ENCODE data around the gene JAK2. TPM values are rescaled to one million over a fixed set of nuclear protein-coding genes. Genes with fewer than 3 reads are reported as not detected.
"Not testable (repeated sequence)": the region's sequence is repeated elsewhere in the genome, so short reads cannot be mapped to it uniquely, and the experiment has no call there.

JAK2 gene
- total RNA-seq, 1 donor from 2014 or later, result 7.1 TPM

DNA sequence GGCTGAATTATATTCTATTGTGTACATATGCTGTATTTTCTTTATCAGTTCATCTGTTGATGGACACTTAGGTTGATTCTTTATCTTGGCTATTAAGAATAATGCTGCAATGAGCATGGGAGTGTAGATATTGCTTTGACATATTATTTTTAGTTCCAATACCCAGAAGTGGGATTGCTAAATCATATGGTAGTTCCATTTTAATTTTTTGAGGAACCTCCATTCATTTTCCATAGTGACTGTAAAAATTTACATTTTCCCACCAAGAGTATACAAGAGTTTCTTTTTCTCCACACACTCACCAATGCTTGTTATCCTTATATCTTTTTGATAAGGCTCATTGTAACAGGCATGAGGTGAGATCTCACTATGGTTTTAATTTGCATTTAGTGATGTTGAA is 19.4 kb downstream of the JAK2 start:
- TF ChIP-seq, protein P1, sequence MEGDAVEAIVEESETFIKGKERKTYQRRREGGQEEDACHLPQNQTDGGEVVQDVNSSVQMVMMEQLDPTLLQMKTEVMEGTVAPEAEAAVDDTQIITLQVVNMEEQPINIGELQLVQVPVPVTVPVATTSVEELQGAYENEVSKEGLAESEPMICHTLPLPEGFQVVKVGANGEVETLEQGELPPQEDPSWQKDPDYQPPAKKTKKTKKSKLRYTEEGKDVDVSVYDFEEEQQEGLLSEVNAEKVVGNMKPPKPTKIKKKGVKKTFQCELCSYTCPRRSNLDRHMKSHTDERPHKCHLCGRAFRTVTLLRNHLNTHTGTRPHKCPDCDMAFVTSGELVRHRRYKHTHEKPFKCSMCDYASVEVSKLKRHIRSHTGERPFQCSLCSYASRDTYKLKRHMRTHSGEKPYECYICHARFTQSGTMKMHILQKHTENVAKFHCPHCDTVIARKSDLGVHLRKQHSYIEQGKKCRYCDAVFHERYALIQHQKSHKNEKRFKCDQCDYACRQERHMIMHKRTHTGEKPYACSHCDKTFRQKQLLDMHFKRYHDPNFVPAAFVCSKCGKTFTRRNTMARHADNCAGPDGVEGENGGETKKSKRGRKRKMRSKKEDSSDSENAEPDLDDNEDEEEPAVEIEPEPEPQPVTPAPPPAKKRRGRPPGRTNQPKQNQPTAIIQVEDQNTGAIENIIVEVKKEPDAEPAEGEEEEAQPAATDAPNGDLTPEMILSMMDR (conservative IDR thresholded peaks at IDR 0.05; ENCODE audit: low read depth, low read length), result no peak
- H3K4me3 ChIP-seq (ENCODE audit: low read depth, low read length), result no peak overlapping the region
- no peak for DNase-seq (ENCODE audit: low read depth)

DNA sequence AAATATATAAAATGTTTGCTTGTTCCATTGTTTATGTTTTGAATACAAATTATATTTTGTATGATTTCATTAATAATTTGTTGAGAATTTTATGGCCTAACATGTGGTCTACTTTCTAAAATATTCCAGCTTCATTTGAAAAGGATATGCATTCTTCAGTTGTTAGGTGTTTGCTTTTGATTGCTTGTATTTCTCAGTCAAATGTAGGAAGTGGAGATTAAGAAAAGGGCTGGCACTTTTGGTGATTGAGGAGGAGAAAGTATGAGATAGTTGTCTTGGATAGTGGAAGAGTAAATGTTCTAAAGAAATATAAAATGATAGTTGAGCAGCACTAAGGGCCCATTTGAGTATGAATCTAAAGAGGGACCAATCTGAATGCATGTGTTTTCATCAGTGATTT is 23.1 kb downstream of the JAK2 start:
- DNase-seq (ENCODE audit: low read depth), result no peak
- H3K4me3 ChIP-seq (ENCODE audit: low read depth, low read length), result no peak overlapping the region
- TF ChIP-seq, protein P1 (conservative IDR thresholded peaks at IDR 0.05; ENCODE audit: low read depth, low read length), result no peak

DNA sequence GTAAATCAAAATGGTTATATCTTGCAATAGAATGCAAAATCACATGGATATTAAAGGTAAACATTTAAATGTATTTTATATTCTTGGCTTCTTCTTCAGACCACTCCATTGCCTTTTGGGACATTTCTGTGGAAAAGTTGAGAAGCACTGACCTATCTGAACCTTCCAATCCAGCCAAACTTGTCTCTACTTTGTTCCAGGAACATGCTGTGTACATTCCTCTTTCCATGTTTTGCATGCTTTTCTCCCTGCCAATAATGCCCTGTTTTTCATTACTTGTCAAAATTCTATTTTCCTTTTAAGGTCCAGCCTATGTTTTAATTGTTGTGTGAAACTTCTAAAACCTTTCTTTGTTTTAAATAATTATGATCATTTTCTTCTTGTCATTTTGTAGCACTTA is 28.3 kb downstream of the JAK2 start:
- no peak overlapping the region for H3K4me3 ChIP-seq (ENCODE audit: low read depth, low read length)
- TF ChIP-seq, protein P1 (conservative IDR thresholded peaks at IDR 0.05; ENCODE audit: low read depth, low read length), result no peak
- no peak for DNase-seq (ENCODE audit: low read depth)

DNA sequence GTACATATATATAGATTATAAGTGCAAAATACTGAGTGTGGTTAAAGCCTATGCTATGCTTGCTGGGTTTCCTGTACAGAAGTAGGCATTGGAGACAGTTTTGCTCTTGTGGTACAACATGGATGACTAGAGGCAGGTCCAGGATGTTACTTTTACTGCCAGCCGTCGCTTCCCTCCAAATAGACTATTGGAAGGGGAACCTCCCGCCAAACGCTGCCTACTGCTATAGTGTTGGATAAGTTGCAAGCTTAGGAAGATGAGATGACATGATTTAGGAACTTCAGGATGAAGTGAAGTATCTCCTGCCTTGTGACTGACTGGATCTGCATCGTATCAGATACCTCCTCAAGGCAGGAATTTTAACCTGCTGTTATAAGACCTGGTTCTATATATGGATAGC is 30.9 kb downstream of the JAK2 start:
- H3K4me3 ChIP-seq (ENCODE audit: low read depth, low read length), result no peak overlapping the region
- TF ChIP-seq, protein P1 (conservative IDR thresholded peaks at IDR 0.05; ENCODE audit: low read depth, low read length), result no peak
- no peak for DNase-seq (ENCODE audit: low read depth)

DNA sequence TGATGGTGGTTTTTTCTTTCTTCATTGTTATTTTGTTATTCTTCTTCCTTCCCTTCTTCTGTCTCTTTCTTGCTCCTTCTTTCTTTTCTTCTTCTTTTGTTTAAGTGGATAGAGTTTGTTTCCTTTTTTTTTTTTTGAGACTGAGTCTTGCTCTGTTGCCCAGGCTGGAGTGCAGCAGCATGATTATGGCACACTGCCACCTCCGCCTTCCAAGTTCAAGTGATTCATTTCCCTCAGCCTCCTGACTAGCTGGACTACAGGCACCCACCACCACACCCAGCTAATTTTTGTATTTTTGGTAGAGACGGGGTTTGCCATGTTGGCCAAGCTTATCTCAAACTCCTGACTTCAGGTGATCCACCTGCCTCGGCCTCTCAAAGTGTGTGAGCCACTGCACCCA is 40.3 kb downstream of the JAK2 start:
- no peak overlapping the region for H3K4me3 ChIP-seq (ENCODE audit: low read depth, low read length)
- TF ChIP-seq, protein P1 (conservative IDR thresholded peaks at IDR 0.05; ENCODE audit: low read depth, low read length), result no peak
- no peak for DNase-seq (ENCODE audit: low read depth)

DNA sequence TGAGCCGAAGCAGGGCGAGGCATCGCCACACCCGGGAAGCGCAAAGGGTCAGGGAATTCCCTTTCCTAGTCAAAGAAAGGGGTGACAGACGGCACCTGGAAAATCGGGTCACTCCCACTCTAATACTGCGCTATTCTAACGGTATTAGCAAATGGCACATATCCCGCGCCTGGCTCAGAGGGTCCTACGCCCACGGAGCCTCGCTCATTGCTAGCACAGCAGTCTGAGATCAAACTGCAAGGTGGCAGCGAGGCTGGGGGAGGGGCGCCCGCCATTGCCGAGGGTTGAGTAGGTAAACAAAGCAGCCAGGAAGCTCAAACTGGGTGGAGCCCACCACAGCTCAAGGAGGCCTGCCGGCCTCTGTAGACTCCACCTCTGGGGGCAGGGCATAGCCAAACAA is 46.9 kb downstream of the JAK2 start:
- not testable (repeated sequence) for DNase-seq (ENCODE audit: low read depth); H3K4me3 ChIP-seq (ENCODE audit: low read depth, low read length)

DNA sequence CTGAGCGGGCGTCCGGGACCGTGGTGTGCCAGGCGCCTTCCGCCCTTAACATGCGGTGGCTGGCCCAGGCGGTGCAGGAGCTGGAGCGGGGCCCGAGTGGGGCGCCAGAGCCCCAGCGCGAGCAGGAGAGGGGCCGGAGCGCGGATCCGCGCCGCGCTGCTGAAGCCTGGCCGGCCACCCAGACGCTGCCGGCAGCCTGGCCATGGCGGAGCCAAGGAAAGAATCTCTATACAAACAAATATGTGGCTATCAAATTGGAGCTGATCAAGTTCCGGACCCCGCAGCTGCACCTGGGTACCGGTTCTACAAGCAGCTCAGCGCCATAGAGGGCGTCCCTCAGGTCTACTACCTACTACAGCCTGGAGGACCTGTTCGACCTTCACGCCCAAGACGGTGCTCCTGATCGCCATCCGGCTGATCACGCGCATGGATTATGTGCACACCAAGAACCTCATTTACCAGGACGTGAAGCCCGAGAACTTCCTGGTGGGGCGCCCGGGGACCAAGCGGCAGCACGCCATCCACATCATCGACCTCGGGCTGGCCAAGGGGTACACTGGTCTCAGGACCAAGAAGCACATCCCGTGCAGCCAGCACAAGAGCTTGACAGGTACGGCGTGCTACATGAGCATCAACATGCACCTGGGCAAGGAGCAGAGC is 55.8 kb downstream of the JAK2 start:
- no peak for DNase-seq (ENCODE audit: low read depth)
- TF ChIP-seq, protein P1 (conservative IDR thresholded peaks at IDR 0.05; ENCODE audit: low read depth, low read length), result no peak

More for the DNA sequence above, 55.8 kb downstream of the JAK2 start:
- no peak overlapping the region for H3K4me3 ChIP-seq (ENCODE audit: low read depth, low read length)

All from epithelial cell of proximal tubule (primary cell).